Activated naive CD8-positive, alpha-beta T cell (primary cell): ENCODE data around the gene MIER2.
"Not testable (repeated sequence)": the region's sequence is repeated elsewhere in the genome, so short reads cannot be mapped to it uniquely, and the experiment has no call there.

ENCODE experiments used
- H3K27ac Mint-ChIP-seq: one replicate; pipeline ENCODE4 v1.8.0; 2021; ENCODE audit warnings: mixed read lengths
- H3K27me3 Mint-ChIP-seq: one replicate; pipeline ENCODE4 v1.8.0; 2021; ENCODE audit warnings: mixed read lengths
- H3K36me3 Mint-ChIP-seq: one replicate; pipeline ENCODE4 v1.8.0; 2021; ENCODE audit warnings: mixed read lengths
- H3K4me1 Mint-ChIP-seq: one replicate; pipeline ENCODE4 v1.8.0; 2021; ENCODE audit warnings: low read depth, mixed read lengths
- H3K4me3 Mint-ChIP-seq: one replicate; pipeline ENCODE4 v1.8.0; 2021; ENCODE audit warnings: mild to moderate bottlenecking, mixed read lengths
- H3K9me3 Mint-ChIP-seq: one replicate; pipeline ENCODE4 v1.8.0; 2021; ENCODE audit warnings: low read depth, mixed read lengths

The MIER2 gene

DNA sequence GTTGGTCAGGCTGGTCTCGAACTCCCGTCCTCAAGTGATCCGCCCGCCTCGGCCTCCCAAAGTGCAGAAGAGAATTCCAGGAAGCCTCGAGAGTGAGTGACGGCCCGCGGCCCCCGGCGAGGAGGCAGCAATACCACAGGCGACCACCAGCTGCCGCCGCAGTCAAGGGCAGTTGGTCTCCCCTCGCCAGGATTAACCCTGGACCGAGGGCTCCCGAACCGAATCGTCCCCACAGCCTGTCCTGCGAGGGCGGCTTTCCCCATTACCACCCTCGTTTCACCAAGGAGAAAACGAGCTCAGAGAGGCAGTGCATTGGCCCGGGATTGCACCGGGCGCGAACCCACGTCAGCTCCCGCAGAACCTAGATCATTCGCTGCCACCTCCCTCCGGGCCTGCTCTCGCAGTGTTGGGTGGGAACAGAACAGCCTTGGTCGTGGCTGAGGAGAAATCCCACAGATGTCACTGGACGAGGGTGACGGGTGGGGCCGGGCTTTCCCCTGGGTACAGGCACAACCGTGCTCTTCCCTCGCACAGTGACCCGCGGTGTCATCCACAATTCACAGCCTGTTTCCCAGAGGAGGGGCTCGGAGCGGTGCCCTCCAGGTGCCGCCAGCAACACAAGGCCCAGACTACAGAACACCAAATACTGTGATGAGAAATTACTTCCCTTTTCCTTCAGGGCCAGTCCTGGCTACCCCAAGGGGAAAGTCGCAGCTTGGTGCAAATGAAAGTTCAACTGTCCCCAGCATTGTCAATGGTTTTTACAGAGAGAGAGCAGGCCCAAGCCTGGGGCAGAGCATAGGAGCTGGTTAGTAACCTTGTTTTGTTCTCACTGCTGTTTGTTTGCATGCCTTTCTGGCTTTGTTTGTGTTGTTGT, 39.6 kb upstream of the MIER2 start:
- Mint-ChIP-seq H3K9me3 (no peaks in the 10 kb centered on the region), H3K27me3 (peaks cover 24% of the 10 kb centered on the region), H3K4me1 (peaks cover 22% of the 10 kb centered on the region), H3K36me3 (no peaks in the 10 kb centered on the region), H3K4me3 (no peak overlapping the region), H3K27ac (no peak overlapping the region)

DNA sequence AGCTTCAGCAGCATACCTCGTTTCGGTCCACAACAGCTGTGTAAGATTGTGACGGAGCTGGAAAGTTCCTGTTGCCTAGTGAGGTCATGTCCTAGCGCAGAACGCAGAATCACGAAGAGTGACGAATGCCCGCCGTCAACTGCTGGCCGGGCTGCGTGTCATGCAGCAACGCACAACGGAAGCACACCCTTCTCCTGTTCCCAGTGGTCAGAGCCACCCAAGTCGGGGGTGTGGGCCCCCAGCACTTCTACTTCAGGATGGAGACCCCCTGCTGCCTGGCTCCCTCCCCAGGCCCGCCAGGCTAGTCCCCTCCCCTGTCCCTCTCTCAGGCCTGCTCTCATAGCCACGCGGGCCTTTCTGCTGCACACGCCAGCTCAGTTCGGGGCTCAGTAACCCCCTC, 38.4 kb upstream of the MIER2 start:
- Mint-ChIP-seq H3K27me3 (peaks cover 23% of the 10 kb centered on the region), H3K27ac (peak overlapping the region; percentile 64), H3K4me3 (peak overlapping the region; percentile 46), H3K4me1 (peaks cover 22% of the 10 kb centered on the region), H3K36me3 (no peaks in the 10 kb centered on the region), H3K9me3 (no peaks in the 10 kb centered on the region)

DNA sequence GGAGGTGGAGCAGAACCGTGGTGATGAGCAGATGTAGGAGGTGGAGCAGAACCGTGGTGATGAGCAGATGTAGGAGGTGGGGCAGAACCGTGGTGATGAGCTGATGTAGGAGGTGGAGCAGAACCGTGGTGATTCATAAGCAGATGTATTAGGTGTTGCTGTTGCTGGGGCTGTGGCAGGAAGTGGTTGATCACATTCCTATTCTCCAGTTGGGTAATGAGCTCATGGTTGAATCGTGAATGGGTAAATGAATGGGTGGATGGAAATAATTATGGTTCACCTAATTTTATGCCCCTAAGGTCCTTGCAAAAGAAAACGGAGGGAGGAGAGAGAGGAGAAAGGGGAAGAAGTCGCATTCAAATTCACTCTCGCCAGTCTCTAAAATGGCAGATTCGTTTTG, 38.0 kb upstream of the MIER2 start:
- Mint-ChIP-seq H3K27me3 (peaks cover 25% of the 10 kb centered on the region), H3K4me1 (peaks cover 25% of the 10 kb centered on the region), H3K4me3 (peak overlapping the region; percentile 46), H3K27ac (peak overlapping the region; percentile 64)
- not testable (repeated sequence) for H3K36me3 Mint-ChIP-seq, H3K9me3 Mint-ChIP-seq

DNA sequence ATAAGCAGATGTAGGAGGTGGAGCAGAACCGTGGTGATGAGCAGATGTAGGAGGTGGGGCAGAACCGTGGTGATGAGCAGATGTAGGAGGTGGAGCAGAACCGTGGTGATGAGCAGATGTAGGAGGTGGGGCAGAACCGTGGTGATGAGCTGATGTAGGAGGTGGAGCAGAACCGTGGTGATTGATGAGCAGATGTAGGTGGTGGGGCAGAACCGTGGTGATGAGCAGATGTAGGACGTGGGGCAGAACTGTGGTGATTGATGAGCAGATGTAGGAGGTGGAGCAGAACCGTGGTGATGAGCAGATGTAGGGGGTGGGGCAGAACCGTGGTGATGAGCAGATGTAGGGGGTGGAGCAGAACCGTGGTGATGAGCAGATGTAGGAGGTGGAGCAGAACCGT, 37.3 kb upstream of the MIER2 start:
- not testable (repeated sequence) for H3K36me3 Mint-ChIP-seq, H3K27ac Mint-ChIP-seq, H3K9me3 Mint-ChIP-seq, H3K4me3 Mint-ChIP-seq
- H3K27me3 Mint-ChIP-seq: peaks cover 23% of the 10 kb centered on the region
- peaks cover 25% of the 10 kb centered on the region for H3K4me1 Mint-ChIP-seq

DNA sequence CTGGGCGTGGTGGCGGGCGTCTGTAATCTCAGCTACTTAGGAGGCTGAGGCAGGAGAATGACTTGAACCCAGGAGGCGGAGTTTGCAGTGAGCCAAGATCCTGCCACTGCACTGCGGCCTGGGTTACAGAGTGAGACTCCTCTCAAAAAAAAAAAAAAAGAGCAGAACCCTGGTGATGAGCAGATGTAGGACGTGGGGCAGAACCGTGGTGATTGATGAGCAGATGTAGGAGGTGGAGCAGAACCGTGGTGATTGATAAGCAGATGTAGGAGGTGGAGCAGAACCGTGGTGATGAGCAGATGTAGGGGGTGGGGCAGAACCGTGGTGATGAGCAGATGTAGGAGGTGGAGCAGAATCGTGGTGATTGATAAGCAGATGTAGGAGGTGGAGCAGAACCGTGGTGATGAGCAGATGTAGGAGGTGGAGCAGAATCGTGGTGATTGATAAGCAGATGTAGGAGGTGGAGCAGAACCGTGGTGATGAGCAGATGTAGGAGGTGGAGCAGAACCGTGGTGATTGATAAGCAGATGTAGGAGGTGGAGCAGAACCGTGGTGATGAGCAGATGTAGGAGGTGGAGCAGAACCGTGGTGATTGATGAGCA, 36.1 kb upstream of the MIER2 start:
- Mint-ChIP-seq H3K4me1 (peaks cover 23% of the 10 kb centered on the region), H3K27me3 (peaks cover 16% of the 10 kb centered on the region)
- H3K27ac Mint-ChIP-seq, H3K9me3 Mint-ChIP-seq, H3K36me3 Mint-ChIP-seq, H3K4me3 Mint-ChIP-seq: not testable (repeated sequence)

DNA sequence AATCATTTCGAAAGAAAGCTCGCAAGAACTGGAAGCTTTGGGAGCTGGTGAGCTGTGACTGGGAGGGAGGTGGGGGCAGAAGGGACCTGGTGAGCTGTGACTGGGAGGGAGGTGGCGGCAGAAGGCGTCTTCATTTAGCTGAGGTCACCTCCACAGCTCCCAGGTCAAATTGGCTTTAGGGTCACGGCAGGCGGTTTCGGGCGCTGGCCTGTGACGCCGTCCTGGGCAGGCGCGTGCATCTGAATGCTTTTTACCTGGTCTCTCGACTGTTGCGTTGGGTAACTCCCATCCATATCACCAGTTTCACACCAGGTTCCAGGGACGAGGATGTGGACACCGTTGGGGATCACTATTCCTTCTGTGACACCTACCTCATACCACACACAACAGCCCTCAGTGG, 35.2 kb upstream of the MIER2 start:
- Mint-ChIP-seq H3K4me1 (peaks cover 23% of the 10 kb centered on the region), H3K9me3 (no peaks in the 10 kb centered on the region), H3K27ac (no peak overlapping the region), H3K36me3 (no peaks in the 10 kb centered on the region), H3K4me3 (no peak overlapping the region), H3K27me3 (peaks cover 12% of the 10 kb centered on the region)

DNA sequence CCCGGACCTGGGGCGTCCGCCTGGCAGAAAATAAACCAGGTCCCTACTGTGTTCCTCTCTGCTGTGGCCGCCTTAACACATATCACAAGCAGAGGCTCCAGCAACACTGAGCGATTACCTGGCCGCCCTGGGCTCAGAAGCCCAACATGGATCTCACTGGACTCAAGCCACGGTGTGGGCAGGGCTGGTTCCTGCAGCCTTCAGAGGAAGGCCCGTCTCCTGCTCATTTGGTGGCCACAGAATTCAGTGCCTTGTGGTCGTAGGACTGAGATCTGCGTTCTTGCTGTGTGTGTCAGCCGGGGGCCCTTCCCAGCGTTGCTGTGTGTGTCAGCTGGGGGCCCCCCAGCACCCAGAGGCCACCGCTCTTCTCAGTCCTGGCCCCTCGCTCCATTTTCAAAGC, 34.1 kb upstream of the MIER2 start:
- Mint-ChIP-seq H3K4me3 (no peak overlapping the region), H3K27ac (no peak overlapping the region), H3K36me3 (no peaks in the 10 kb centered on the region), H3K27me3 (peaks cover 8% of the 10 kb centered on the region), H3K9me3 (no peaks in the 10 kb centered on the region), H3K4me1 (peaks cover 15% of the 10 kb centered on the region)

DNA sequence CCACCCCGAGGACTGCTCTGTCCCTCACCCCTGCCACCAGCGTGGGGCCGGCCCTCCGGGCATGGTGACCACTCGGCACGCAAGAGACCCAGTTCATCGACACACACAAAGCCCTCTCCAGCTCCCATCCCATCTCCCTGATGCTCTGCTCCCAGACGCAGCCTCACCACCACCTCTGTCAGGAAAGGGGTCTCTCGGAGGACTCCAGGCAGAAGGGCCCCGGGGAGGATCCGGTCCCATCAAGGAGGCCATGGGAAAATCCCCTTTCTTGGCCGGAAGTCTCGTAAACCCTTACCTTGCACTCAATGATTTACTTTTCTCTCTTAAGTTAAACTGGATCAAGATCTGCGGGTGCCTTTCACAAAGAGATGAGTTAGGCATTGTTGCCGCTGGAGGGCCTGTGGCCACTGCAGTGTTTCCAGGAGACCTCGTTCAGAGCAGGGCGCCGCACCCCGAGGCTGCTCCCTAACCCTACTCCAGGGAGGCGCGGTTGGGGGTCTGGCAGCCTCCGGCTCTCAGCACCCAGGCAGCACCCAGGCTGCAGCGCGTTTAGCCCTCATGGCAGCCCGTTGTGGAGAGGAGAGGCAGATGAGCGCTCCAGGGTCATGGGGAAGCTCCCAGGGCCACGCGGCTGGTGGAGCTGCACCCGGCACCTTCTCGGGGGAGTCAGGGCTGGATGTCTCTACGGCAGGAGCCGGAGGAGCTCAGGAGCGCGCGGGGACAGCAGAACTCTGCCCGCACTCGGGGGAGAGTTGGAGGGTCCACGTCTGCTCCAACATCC, 33.4 kb upstream of the MIER2 start:
- no peak overlapping the region for H3K27ac Mint-ChIP-seq
- no peaks in the 10 kb centered on the region for H3K9me3 Mint-ChIP-seq
- no peaks in the 10 kb centered on the region for H3K36me3 Mint-ChIP-seq
- H3K27me3 Mint-ChIP-seq: peaks cover 5% of the 10 kb centered on the region
- peaks cover 9% of the 10 kb centered on the region for H3K4me1 Mint-ChIP-seq
- no peak overlapping the region for H3K4me3 Mint-ChIP-seq

DNA sequence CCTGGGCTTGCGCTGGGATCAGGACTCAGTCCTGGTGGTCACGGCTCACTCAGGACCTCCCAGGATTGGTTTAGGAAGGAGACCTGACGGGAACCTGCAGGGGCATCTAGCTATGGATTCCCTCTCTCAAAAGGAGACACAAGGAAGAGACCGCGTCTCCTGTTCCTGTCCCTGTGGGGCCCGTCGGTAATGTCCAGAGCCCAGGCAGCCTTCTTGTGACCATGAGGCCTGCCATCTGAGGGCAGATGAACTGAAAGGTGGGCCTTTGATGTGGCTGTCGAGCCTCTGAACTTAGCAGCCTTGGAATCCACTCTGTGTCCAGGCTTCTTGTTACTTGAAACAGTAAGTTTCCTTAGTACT, 31.5 kb upstream of the MIER2 start:
- Mint-ChIP-seq H3K27me3 (peaks cover 8% of the 10 kb centered on the region), H3K4me1 (peaks cover 3% of the 10 kb centered on the region), H3K9me3 (no peaks in the 10 kb centered on the region), H3K36me3 (no peaks in the 10 kb centered on the region), H3K27ac (no peak overlapping the region), H3K4me3 (no peak overlapping the region)

DNA sequence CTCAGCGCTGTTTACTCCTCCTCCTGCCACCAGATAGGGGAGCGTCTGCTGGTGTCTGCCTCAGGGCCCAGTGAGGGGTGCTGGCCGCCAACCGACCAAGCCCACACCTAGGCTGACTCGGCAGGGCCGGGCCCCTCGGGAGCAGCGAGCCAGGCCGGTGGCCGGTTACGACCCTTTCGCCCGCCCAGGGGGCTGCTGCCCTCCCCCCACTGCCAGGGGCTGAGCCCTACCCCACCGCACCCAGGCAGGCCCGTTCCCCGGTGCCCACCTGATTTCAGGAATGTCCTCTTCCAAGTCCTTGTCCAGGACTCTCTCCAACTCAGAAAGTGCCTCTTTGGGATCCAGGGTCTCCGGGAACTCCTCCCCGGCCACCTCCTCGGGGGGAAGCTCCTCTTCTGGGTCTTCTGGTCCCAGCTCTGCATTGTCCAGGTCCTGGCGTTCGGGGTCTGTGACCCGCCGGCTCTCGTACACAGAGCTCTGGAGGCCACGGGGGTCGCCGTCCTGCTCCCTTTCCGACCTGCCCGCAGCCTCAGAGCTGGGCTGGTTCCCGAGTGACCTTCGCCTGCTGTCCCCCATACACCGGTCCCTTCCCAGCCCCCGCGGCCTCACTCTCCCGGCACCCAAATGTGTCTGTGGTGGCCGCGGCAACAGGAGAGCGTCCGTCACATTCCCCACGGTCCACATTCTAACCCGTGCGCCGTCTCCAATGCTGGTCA, 31.0 kb upstream of the MIER2 start:
- Mint-ChIP-seq H3K27ac (no peak overlapping the region), H3K4me3 (no peak overlapping the region), H3K27me3 (peaks cover 8% of the 10 kb centered on the region), H3K4me1 (peaks cover 3% of the 10 kb centered on the region), H3K9me3 (no peaks in the 10 kb centered on the region), H3K36me3 (no peaks in the 10 kb centered on the region)

DNA sequence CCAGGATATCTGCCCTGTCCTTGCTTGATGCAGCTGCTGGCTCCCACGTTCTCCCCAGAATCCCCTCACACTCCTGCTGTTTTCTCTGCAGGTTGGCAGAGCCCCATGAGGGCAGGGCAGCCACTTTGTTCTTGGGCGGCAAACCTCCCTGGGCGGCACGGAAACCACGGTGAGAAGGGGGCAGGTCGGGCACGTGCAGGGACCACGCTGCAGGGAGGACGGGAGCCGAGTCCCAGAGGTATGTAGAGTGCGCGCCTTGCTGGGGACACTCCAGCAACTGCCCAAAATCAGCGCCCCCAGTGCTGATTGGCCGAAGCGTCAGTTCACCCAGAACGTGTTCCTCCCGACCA, 30.3 kb upstream of the MIER2 start:
- Mint-ChIP-seq H3K4me1 (peaks cover 3% of the 10 kb centered on the region), H3K27ac (no peak overlapping the region), H3K27me3 (peaks cover 8% of the 10 kb centered on the region), H3K36me3 (no peaks in the 10 kb centered on the region), H3K9me3 (no peaks in the 10 kb centered on the region), H3K4me3 (no peak overlapping the region)

DNA sequence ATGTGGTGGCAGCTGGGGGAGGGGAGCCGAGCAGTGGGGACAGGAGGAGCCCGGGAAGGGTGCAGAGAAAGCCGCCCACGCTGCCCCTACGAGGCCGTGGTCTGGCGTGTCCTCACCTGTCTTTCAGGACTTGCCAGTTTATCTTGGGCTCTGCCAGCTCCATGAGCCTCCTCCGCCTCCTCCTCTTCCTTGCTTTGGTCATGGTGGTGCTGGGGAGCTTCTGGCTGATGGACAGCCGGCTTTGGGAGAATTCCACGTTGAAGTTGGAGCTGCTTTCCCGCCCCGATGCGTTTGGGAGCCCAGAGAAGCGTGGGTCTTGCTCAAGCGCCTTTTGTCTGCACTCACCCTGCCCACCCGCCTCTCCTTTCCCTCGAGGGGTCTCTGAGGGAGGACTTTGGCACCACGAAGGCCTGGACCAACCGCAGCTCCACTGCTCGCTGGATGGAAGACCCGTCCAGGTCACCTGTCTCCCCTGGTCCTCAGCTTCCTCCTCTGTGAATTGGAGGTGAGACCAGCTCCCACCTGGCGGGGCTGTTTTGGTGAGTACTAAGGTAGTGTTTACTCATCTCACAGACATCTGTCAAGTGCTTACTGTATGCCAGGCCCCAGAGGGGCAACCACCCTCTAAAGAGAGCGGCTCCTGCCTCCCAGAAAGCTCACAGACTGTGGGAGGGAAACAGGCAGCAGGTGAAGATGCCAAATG, 29.7 kb upstream of the MIER2 start:
- Mint-ChIP-seq H3K36me3 (no peaks in the 10 kb centered on the region), H3K9me3 (no peaks in the 10 kb centered on the region), H3K4me1 (peaks cover 3% of the 10 kb centered on the region), H3K27me3 (peaks cover 8% of the 10 kb centered on the region), H3K27ac (no peak overlapping the region), H3K4me3 (no peak overlapping the region)

DNA sequence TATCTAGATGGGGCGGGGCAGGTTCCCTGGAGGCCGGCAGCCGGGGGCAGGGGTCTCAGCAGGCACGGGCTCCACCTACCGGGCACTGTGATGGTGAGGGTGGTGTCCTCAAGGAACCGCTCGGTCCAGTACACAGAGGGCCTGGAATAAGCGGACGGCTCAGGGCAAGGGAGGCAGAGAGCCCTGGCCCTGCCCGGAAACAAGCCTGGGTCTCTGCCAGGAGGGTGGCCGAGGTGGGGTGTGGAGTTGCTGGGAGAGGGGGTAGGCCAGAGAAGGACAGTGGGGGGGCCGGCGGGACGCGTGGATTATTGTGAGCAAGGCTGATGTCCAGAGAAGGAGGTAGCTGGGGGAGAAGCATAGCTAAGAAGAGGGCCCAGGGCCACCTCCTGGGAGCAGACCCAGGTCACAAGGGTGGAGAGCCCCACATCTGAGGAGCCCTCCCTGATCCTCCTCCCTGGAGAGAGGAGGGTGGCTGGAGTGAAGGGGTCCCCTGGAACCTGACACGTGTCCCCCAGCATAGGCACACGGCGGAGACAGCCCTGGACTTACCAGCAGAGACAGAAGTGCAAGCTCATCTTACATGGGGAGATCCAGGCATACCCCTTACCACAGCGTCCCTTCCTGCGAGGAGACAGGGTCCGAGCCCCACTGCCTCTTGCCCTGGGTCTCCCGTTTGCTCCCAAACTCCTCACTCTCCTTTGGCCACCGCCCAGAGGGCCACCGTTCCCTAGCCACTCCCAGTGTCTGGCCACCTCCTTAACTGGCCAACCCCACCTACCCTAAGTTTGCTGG, 29.0 kb upstream of the MIER2 start:
- Mint-ChIP-seq H3K9me3 (no peaks in the 10 kb centered on the region), H3K27ac (no peak overlapping the region), H3K4me1 (peaks cover 3% of the 10 kb centered on the region), H3K36me3 (no peaks in the 10 kb centered on the region), H3K27me3 (peaks cover 10% of the 10 kb centered on the region), H3K4me3 (no peak overlapping the region)
